Astrocyte (in vitro differentiated cells and primary cell): ENCODE results near the gene LRP11. TPM values are rescaled to one million over a fixed set of nuclear protein-coding genes. Genes with fewer than 3 reads are reported as not detected.
"Not testable (repeated sequence)": the region's sequence is repeated elsewhere in the genome, so short reads cannot be mapped to it uniquely, and the experiment has no call there.

Experiments
- DNase-seq: peaks from one replicate; pipeline ENCODE4 v3.0.0-alpha.2; 2010; ENCODE audit warnings: low read depth
- FAIRE-seq: peaks from 2 replicates; lab custom pipeline; 2011; peaks lifted over from hg19 to GRCh38; lab: Jason Lieb, UNC
- H2AFZ ChIP-seq: 2 replicates; pipeline ENCODE4 v1.6.0; 2012; ENCODE audit warnings: low read depth, low read length, inconsistent platforms
- H3K27ac ChIP-seq: 2 replicates; pipeline ENCODE4 v1.5.1; 2011; ENCODE audit warnings: low read depth, low read length, inconsistent platforms
- H3K27me3 ChIP-seq: 2 replicates; pipeline ENCODE4 v1.6.0; 2011; ENCODE audit warnings: low read length, inconsistent platforms; ENCODE audit not compliant: insufficient read depth
- H3K36me3 ChIP-seq: 2 replicates; pipeline ENCODE4 v1.5.1; 2011; ENCODE audit warnings: low read length, inconsistent platforms; ENCODE audit not compliant: insufficient read depth
- H3K4me1 ChIP-seq: 2 replicates; pipeline ENCODE4 v1.5.1; 2011; ENCODE audit warnings: low read length, inconsistent platforms; ENCODE audit not compliant: insufficient read depth
- H3K4me2 ChIP-seq: 2 replicates; pipeline ENCODE4 v1.6.0; 2012; ENCODE audit warnings: low read length, inconsistent platforms
- H3K4me3 ChIP-seq: 2 replicates; pipeline ENCODE4 v1.5.1; 2011; ENCODE audit warnings: low read depth, mild to moderate bottlenecking, low read length, inconsistent platforms; ENCODE audit not compliant: insufficient read depth
- H3K79me2 ChIP-seq: 2 replicates; pipeline ENCODE4 v1.6.0; 2012; ENCODE audit warnings: mild to moderate bottlenecking, low read length, inconsistent platforms; ENCODE audit not compliant: insufficient read depth
- H3K9ac ChIP-seq: 2 replicates; pipeline ENCODE4 v1.6.0; 2012; ENCODE audit warnings: mild to moderate bottlenecking, low read length, inconsistent platforms
- H3K9me3 ChIP-seq: 2 replicates; pipeline ENCODE4 v1.5.1; 2012; ENCODE audit warnings: low read depth, mild to moderate bottlenecking, low read length, inconsistent platforms; ENCODE audit not compliant: insufficient read depth
- H4K20me1 ChIP-seq: 2 replicates; pipeline ENCODE4 v1.6.0; 2012; ENCODE audit warnings: low read length, inconsistent platforms; ENCODE audit not compliant: insufficient read depth
- H3K27ac Mint-ChIP-seq: one replicate; pipeline ENCODE4 v1.8.0; 2021; ENCODE audit warnings: mild to moderate bottlenecking, mixed read lengths; ENCODE audit not compliant: unreplicated experiment
- H3K27me3 Mint-ChIP-seq: one replicate; pipeline ENCODE4 v1.8.0; 2021; ENCODE audit warnings: low read depth, mixed read lengths; ENCODE audit not compliant: unreplicated experiment
- H3K36me3 Mint-ChIP-seq: one replicate; pipeline ENCODE4 v1.8.0; 2021; ENCODE audit warnings: low read depth, mixed read lengths; ENCODE audit not compliant: unreplicated experiment
- H3K4me1 Mint-ChIP-seq: one replicate; pipeline ENCODE4 v1.8.0; 2021; ENCODE audit warnings: low read depth, mixed read lengths; ENCODE audit not compliant: unreplicated experiment
- H3K4me3 Mint-ChIP-seq: one replicate; pipeline ENCODE4 v1.8.0; 2021; ENCODE audit warnings: mild to moderate bottlenecking, moderate library complexity, mixed read lengths; ENCODE audit not compliant: unreplicated experiment
- H3K9me3 Mint-ChIP-seq: one replicate; pipeline ENCODE4 v1.8.0; 2021; ENCODE audit warnings: mild to moderate bottlenecking, mixed read lengths; ENCODE audit not compliant: unreplicated experiment
- EZH2 ChIP-seq: IDR thresholded peaks from 2 replicates; pipeline ENCODE4 v1.6.1; 2012; ENCODE audit warnings: mild to moderate bottlenecking, low read length, inconsistent platforms; ENCODE audit not compliant: insufficient read depth
- total RNA-seq: library from RNA; stranded (reverse); gene quantifications from 2 replicates; pipeline ENCODE4 v1.2.1, GENCODE V29; 2021
- TF ChIP-seq, protein P1 (sequence below): IDR thresholded peaks from 2 replicates; pipeline ENCODE4 v1.5.1; 2011; ENCODE audit warnings: low read depth, mild to moderate bottlenecking, inconsistent platforms, low read length, moderate library complexity; ENCODE audit not compliant: insufficient read depth

LRP11 gene
- total RNA-seq, 1 donor from 2014 or later = 24.2 TPM

- Mint-ChIP-seq H3K36me3 (no peaks in the 10 kb centered on the region), H3K27me3 (peaks cover 63% of the 10 kb centered on the region)
Measured at GRCh38 chr6:149913085-149913484, 48.9 kb upstream of the LRP11 start.

DNA sequence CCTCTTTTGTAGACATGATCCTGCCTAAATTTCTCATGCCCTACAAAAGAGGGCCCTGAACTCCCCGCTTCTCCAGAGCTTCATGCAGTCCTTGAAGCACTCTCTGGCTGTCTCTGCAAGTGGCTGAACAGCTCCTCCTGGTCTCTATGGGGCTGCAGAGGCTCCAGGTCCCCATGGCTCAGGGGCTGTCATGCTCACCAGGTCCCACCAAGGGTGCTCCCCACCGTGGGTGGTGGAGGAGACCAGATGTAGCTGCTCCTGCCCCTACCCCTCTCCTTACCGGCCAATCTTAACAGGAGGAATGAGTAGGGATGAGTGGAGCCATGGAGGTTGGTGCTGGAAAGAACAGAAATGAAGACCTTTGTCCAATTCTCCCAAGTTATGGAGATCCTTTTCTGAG, 48.5 kb upstream of the LRP11 start:
- not testable (repeated sequence) for H4K20me1 ChIP-seq, H3K4me3 ChIP-seq, H3K4me3 Mint-ChIP-seq, FAIRE-seq, H3K36me3 Mint-ChIP-seq, H3K9ac ChIP-seq, H2AFZ ChIP-seq, H3K27me3 ChIP-seq, H3K36me3 ChIP-seq, H3K9me3 Mint-ChIP-seq, H3K79me2 ChIP-seq, H3K27ac ChIP-seq, H3K4me2 ChIP-seq, DNase-seq, H3K27ac Mint-ChIP-seq, H3K4me1 Mint-ChIP-seq, H3K4me1 ChIP-seq
- peaks cover 63% of the 10 kb centered on the region for H3K27me3 Mint-ChIP-seq
- peaks cover 10% of the 10 kb centered on the region for H3K9me3 ChIP-seq

More at GRCh38 chr6:149913085-149913484, 48.9 kb upstream of the LRP11 start:
- DNase-seq (no peak), FAIRE-seq (no peak)
- Histone ChIP-seq H3K4me2 (no peak overlapping the region), H3K4me1 (no peaks in the 10 kb centered on the region), H3K27ac (no peak overlapping the region), H3K4me3 (no peak overlapping the region), H3K9ac (no peak overlapping the region), H4K20me1 (no peaks in the 10 kb centered on the region), H3K27me3 (no peaks in the 10 kb centered on the region), H3K9me3 (peaks cover 10% of the 10 kb centered on the region), H3K79me2 (no peaks in the 10 kb centered on the region), H2AFZ (no peak overlapping the region), H3K36me3 (no peaks in the 10 kb centered on the region)
- Mint-ChIP-seq H3K4me1 (no peaks in the 10 kb centered on the region), H3K4me3 (no peak overlapping the region), H3K27ac (no peak overlapping the region), H3K9me3 (peaks cover 4% of the 10 kb centered on the region)
- TF ChIP-seq EZH2 = no peak
- TF ChIP-seq, protein P1, sequence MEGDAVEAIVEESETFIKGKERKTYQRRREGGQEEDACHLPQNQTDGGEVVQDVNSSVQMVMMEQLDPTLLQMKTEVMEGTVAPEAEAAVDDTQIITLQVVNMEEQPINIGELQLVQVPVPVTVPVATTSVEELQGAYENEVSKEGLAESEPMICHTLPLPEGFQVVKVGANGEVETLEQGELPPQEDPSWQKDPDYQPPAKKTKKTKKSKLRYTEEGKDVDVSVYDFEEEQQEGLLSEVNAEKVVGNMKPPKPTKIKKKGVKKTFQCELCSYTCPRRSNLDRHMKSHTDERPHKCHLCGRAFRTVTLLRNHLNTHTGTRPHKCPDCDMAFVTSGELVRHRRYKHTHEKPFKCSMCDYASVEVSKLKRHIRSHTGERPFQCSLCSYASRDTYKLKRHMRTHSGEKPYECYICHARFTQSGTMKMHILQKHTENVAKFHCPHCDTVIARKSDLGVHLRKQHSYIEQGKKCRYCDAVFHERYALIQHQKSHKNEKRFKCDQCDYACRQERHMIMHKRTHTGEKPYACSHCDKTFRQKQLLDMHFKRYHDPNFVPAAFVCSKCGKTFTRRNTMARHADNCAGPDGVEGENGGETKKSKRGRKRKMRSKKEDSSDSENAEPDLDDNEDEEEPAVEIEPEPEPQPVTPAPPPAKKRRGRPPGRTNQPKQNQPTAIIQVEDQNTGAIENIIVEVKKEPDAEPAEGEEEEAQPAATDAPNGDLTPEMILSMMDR = no peak

DNA sequence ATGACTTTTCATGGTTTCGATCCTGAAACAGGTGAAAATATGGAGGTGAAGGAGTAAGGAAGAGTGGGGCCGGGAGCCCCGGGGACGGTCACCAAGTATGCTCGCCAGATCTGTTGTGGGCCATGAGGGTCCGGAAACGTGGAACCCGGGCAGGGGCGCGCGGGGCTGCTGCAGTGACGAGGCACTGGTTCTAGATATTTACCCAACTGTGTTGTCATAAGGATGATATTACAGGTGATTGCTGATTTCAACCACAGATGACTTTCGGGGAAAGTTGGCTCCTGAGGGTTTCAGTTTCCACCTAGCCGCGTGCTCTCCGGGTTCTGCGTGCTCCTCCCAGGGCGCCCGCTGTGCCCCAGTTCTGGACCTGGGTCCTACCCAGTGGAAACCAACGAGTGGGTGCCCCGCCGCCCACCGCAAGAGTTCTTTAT, 46.6 kb upstream of the LRP11 start:
- H3K27me3 Mint-ChIP-seq = peaks cover 58% of the 10 kb centered on the region
- no peak for TF ChIP-seq EZH2
- TF ChIP-seq, protein P1 = no peak
- DNase-seq (no peak), FAIRE-seq (no peak)
- no peaks in the 10 kb centered on the region for H3K4me1 Mint-ChIP-seq
- H3K79me2 ChIP-seq = no peaks in the 10 kb centered on the region
- H2AFZ ChIP-seq = no peak overlapping the region
- H4K20me1 ChIP-seq = no peaks in the 10 kb centered on the region
- H3K9me3 Mint-ChIP-seq = peaks cover 10% of the 10 kb centered on the region
- no peaks in the 10 kb centered on the region for H3K27me3 ChIP-seq
- no peak overlapping the region for H3K4me3 Mint-ChIP-seq
- no peaks in the 10 kb centered on the region for H3K4me1 ChIP-seq
- H3K4me2 ChIP-seq = no peak overlapping the region
- H3K4me3 ChIP-seq = no peak overlapping the region
- no peak overlapping the region for H3K27ac ChIP-seq
- no peak overlapping the region for H3K9ac ChIP-seq
- H3K9me3 ChIP-seq = peaks cover 10% of the 10 kb centered on the region
- H3K27ac Mint-ChIP-seq = no peak overlapping the region
- no peaks in the 10 kb centered on the region for H3K36me3 ChIP-seq
- no peaks in the 10 kb centered on the region for H3K36me3 Mint-ChIP-seq
